ENCODE results near the gene RBM17.
A peak's percentile ranks its signal among the peaks of the same experiment; 100 is the strongest.

The RBM17 gene

GRCh38 chr10:6049031-6049400, 39.8 kb upstream of the RBM17 start:
- TF ChIP-seq CTCF (IDR thresholded peaks at IDR 0.05; ENCODE audit: control extremely low read depth, extremely low read depth, low read depth, missing control alignments): no peak
- ChIA-PET POLR2A (no interaction called here), CTCF (interaction anchor here (1.0 to 6.2 kb wide), 7 partner anchors 12 to 38 kb away, joined by 3 to 49 read pairs (median 18); no protein-coding TSS in a partner anchor)
- DNase-seq (ENCODE audit: extremely low spot score): no peak

GRCh38 chr10:6050801-6051445, 37.9 kb upstream of the RBM17 start:
- POLR2A ChIA-PET: interaction anchor here (0.6 kb wide), 2 partner anchors 89 to 359 kb away, joined by 3 to 4 read pairs; no protein-coding TSS in a partner anchor
- TF ChIP-seq CTCF (IDR thresholded peaks at IDR 0.05; ENCODE audit: control extremely low read depth, extremely low read depth, low read depth, missing control alignments): peak; percentile 30
- CTCF ChIA-PET: interaction anchor here (1.2 to 6.2 kb wide), 13 partner anchors 9 to 428 kb away, joined by 3 to 49 read pairs (median 6); partner anchors contain the start of gene IL15RA
- DNase-seq (ENCODE audit: extremely low spot score): peak; percentile 82

GRCh38 chr10:6052247-6053221, 36.3 kb upstream of the RBM17 start:
- POLR2A ChIA-PET: interaction anchor here (0.9 to 1.3 kb wide), 2 partner anchors 15 to 150 kb away, joined by 3 to 4 read pairs; partner anchors contain the start of gene PFKFB3
- no peak for DNase-seq (ENCODE audit: extremely low spot score)
- CTCF ChIA-PET: interaction anchor here (0.9 to 6.2 kb wide), 7 partner anchors 9 to 38 kb away, joined by 3 to 49 read pairs (median 18); partner anchors contain the start of gene IL2RA
- TF ChIP-seq CTCF (IDR thresholded peaks at IDR 0.05; ENCODE audit: control extremely low read depth, extremely low read depth, low read depth, missing control alignments): no peak

- CTCF ChIA-PET: interaction anchor here (0.7 to 5.1 kb wide), 8 partner anchors 8 to 39 kb away, joined by 3 to 34 read pairs (median 5); partner anchors contain the start of gene IL2RA
- POLR2A ChIA-PET: interaction anchor here (0.6 to 1.3 kb wide), 3 partner anchors 9 to 149 kb away, joined by 3 to 4 read pairs (median 4); partner anchors contain the start of genes IL2RA and PFKFB3
- no peak for TF ChIP-seq CTCF (IDR thresholded peaks at IDR 0.05; ENCODE audit: control extremely low read depth, extremely low read depth, low read depth, missing control alignments)
- DNase-seq (ENCODE audit: extremely low spot score): no peak
These were observed 35.5 kb upstream of the RBM17 start for GRCh38 chr10:6053303-6053702.

GRCh38 chr10:6053816-6054631, 34.8 kb upstream of the RBM17 start:
- no peak for DNase-seq (ENCODE audit: extremely low spot score)
- TF ChIP-seq CTCF (IDR thresholded peaks at IDR 0.05; ENCODE audit: control extremely low read depth, extremely low read depth, low read depth, missing control alignments): no peak
- ChIA-PET CTCF (interaction anchor here (0.7 to 5.1 kb wide), 7 partner anchors 7 to 40 kb away, joined by 3 to 34 read pairs (median 6); partner anchors contain the start of gene IL2RA), POLR2A (interaction anchor here (0.6 to 1.3 kb wide), 3 partner anchors 8 to 149 kb away, joined by 3 to 4 read pairs (median 4); partner anchors contain the start of genes IL2RA and PFKFB3)
